Mononuclear cell (primary cell): ENCODE results near the gene ADGRF1. TPM values are rescaled to one million over a fixed set of nuclear protein-coding genes. Genes with fewer than 3 reads are reported as not detected.

Source experiments
- H3K27me3 ChIP-seq: 2 replicates; pipeline ENCODE4 v1.6.0; 2011; ENCODE audit warnings: low read length, control low read depth; ENCODE audit not compliant: insufficient read depth
- H3K4me1 ChIP-seq: 2 replicates; pipeline ENCODE4 v1.5.1; 2011; ENCODE audit warnings: mild to moderate bottlenecking, low read length, control low read depth; ENCODE audit not compliant: insufficient read depth
- H3K4me3 ChIP-seq: 2 replicates; pipeline ENCODE4 v1.5.1; 2011; ENCODE audit warnings: mild to moderate bottlenecking, low read length, moderate library complexity
- H3K9me3 ChIP-seq: 2 replicates; pipeline ENCODE4 v1.5.1; 2011; ENCODE audit warnings: low read depth, mild to moderate bottlenecking, control low read depth, low read length
- total RNA-seq: library from RNA; depleted of rRNA; stranded (reverse); fragments of >200 nt; gene quantifications from one replicate; pipeline ENCODE4 v1.2.3, GENCODE V29; 2012

The ADGRF1 gene
- total RNA-seq, 1 donor, result 0.10 TPM

DNA sequence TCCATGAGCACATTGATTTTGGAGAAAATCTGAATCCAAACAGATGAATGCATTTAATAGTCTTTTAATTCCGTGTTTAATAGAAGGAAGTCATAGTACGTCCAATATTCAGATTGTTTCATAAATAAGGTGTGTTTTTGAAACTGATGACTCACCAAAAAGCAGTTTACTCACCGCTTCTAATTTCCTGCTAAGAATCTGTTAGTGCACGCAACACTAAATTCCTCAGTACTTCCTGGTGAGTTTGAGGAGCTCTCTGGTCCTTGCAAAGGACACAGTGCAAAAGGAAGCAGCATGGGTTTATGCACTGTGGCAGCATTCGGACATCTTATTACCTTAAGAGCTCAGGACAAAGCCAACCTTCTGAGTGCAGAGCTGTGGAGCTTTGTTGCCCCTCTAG lies 2.3 kb upstream of the ADGRF1 start:
- H3K4me3 ChIP-seq, result no peak overlapping the region
- H3K27me3 ChIP-seq, result no peaks in the 10 kb centered on the region
- H3K9me3 ChIP-seq, result no peaks in the 10 kb centered on the region
- H3K4me1 ChIP-seq, result peaks cover 3% of the 10 kb centered on the region

DNA sequence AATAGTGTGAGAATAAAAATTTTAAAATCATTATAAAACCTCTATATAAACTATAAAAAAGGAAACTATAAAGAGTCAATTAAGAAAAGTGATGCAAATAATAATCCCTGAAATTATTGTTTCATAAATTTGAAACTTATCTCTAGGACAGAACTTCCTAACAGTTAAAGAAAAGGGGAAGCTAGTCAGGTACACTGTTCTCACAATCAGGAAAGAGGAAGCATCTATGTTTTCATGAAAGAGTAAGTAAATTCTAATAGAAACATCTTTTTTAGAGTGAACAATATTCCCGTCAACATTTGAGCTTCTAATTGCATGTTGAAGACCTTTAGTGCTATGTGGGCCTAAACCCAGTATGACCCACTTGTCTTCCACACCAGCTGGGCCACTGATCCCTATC lies 1.2 kb upstream of the ADGRF1 start:
- peaks cover 3% of the 10 kb centered on the region for H3K4me1 ChIP-seq
- no peaks in the 10 kb centered on the region for H3K9me3 ChIP-seq
- H3K27me3 ChIP-seq, result no peaks in the 10 kb centered on the region
- H3K4me3 ChIP-seq, result no peak overlapping the region

- peaks cover 3% of the 10 kb centered on the region for H3K4me1 ChIP-seq
- H3K9me3 ChIP-seq, result no peaks in the 10 kb centered on the region
- no peaks in the 10 kb centered on the region for H3K27me3 ChIP-seq
- no peak overlapping the region for H3K4me3 ChIP-seq
These were observed 391 bp downstream of the ADGRF1 start for GRCh38 chr6:47041741-47042140.

- Histone ChIP-seq H3K4me1 (no peaks in the 10 kb centered on the region), H3K9me3 (no peaks in the 10 kb centered on the region), H3K27me3 (peaks cover 8% of the 10 kb centered on the region), H3K4me3 (no peak overlapping the region)
These were observed 7.2 kb downstream of the ADGRF1 start for GRCh38 chr6:47034926-47035325.

DNA sequence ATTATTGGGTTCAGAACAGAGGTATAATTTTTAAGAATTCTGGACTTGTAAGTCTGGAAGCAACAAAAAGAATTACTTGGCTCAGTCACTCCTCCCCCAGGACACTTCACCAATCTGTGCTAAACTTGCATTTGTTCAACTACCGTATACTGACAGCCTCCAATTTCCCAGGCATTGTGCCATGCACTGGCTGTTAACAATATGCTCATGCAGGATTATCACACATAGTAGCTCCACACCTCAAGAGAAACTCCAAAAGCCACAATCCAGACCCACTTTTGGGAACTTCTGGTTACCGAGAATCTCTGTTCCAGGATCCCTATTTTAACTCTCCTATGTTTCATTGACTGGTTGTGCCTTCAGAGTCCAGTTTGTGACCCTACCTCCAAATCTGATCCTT lies 7.7 kb downstream of the ADGRF1 start:
- Histone ChIP-seq H3K9me3 (no peaks in the 10 kb centered on the region), H3K27me3 (peaks cover 8% of the 10 kb centered on the region), H3K4me1 (no peaks in the 10 kb centered on the region), H3K4me3 (no peak overlapping the region)

- no peaks in the 10 kb centered on the region for H3K9me3 ChIP-seq
- H3K4me3 ChIP-seq, result no peak overlapping the region
- no peaks in the 10 kb centered on the region for H3K4me1 ChIP-seq
- H3K27me3 ChIP-seq, result peaks cover 8% of the 10 kb centered on the region
These were observed 9.0 kb downstream of the ADGRF1 start for GRCh38 chr6:47032974-47033765.

DNA sequence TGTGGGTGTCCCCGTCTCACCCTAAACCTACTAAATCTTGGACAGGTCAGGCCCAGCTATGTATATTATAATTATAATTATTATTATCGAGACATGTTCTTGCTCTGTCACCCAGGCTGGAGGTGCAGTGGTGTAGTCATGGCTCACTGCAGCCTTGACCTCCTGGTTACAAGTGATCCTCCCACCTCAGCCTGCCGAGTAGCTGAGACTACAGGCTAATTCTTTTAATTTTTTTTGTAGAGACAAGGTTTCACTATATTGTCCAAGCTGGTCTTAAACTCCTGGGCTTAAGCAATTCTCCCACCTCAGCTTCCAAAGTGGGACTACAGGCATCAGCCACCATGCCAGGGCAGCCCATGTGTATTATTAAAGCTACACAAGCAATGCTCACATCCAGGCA lies 10.5 kb downstream of the ADGRF1 start:
- H3K9me3 ChIP-seq, result no peaks in the 10 kb centered on the region
- H3K4me3 ChIP-seq, result no peak overlapping the region
- peaks cover 8% of the 10 kb centered on the region for H3K27me3 ChIP-seq
- no peaks in the 10 kb centered on the region for H3K4me1 ChIP-seq

- Histone ChIP-seq H3K4me1 (no peaks in the 10 kb centered on the region), H3K27me3 (peaks cover 7% of the 10 kb centered on the region), H3K4me3 (no peak overlapping the region), H3K9me3 (no peaks in the 10 kb centered on the region)
These were observed 12.1 kb downstream of the ADGRF1 start for GRCh38 chr6:47029865-47030561.

- H3K4me3 ChIP-seq, result no peak overlapping the region
- H3K27me3 ChIP-seq, result no peaks in the 10 kb centered on the region
- no peaks in the 10 kb centered on the region for H3K9me3 ChIP-seq
- no peaks in the 10 kb centered on the region for H3K4me1 ChIP-seq
These were observed 13.2 kb downstream of the ADGRF1 start for GRCh38 chr6:47028835-47029360.

DNA sequence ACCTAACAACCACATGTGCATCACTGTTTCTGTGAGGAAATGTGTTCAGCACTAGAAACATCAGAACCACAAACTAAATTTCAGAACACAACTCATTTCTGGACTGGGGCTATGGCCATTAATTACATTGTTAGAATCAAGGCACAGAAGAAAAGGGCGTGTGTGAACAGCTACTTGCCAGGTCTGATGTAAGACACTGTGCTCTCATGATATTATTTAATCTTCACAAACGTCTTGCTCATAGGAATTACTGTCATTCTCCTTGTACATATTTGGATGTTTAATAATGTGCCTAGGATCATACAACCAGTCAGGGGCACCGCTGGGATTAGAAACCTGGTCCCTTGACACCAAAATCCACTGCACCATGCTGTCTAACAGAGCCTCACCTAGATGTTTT lies 14.8 kb downstream of the ADGRF1 start:
- H3K4me3 ChIP-seq, result no peak overlapping the region
- no peaks in the 10 kb centered on the region for H3K27me3 ChIP-seq
- H3K9me3 ChIP-seq, result no peaks in the 10 kb centered on the region
- no peaks in the 10 kb centered on the region for H3K4me1 ChIP-seq

DNA sequence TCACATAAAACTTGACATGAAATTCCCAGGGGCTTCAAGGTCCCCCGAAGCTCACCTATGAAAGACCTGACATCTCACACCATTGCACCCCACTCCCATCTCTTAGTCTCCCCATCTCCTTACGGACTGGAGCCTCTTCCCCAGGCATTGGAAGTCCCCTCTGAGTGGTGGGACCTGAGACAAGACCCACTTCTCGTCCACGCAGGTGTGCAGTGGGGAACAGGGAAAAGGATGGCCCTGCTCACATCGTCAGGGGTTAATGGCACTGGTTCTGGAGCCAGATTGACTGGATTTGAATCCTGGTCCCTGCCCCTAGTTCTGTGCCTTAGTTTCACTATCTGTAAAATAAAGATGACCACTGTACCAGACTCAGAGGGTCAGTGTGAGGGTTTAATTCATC lies 15.5 kb downstream of the ADGRF1 start:
- no peaks in the 10 kb centered on the region for H3K9me3 ChIP-seq
- H3K4me1 ChIP-seq, result no peaks in the 10 kb centered on the region
- H3K27me3 ChIP-seq, result no peaks in the 10 kb centered on the region
- no peak overlapping the region for H3K4me3 ChIP-seq

GRCh38 chr6:47023573-47023972 lies 18.6 kb downstream of the ADGRF1 start:
- no peaks in the 10 kb centered on the region for H3K9me3 ChIP-seq
- no peak overlapping the region for H3K4me3 ChIP-seq
- no peaks in the 10 kb centered on the region for H3K27me3 ChIP-seq
- H3K4me1 ChIP-seq, result no peaks in the 10 kb centered on the region

DNA sequence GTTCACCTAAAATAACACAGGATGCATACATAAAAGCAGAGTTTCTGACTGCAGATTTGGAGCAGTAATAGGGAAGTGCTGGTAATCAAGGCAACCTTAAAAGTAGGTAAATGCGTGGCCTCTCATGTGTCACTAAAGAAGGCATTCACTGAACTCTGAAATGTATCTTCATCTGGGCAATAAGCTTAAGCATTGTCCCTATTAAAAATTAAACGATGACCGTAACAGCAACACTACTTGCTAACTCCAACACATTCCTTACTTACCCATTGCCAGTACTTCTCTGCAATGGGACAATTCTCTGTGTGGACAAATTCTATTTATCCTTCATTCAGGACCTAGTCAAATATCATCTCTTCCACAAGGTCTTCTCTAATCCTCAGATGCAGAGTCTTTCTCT lies 19.9 kb downstream of the ADGRF1 start:
- no peaks in the 10 kb centered on the region for H3K4me1 ChIP-seq
- H3K9me3 ChIP-seq, result no peaks in the 10 kb centered on the region
- H3K27me3 ChIP-seq, result no peaks in the 10 kb centered on the region
- H3K4me3 ChIP-seq, result no peak overlapping the region

DNA sequence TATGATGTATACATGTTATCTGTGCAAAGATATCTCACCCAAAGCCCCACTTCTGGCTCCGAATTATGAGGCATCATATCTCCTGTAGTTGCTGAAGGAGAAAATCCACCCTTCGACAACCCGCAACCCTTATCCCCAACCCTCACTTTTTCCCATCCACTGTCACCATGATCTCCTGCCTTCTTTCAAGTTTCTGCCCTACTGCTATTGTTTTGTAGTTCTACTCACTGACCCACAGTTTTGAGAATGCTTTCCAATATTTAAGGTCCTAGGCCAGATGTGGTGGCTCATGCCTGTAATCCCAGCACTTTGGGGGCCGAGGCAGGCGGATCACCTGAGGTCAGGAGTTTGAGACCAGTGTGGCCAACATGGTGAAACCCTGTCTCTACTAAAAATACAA lies 22.2 kb downstream of the ADGRF1 start:
- H3K9me3 ChIP-seq, result no peaks in the 10 kb centered on the region
- no peaks in the 10 kb centered on the region for H3K27me3 ChIP-seq
- H3K4me3 ChIP-seq, result no peak overlapping the region
- no peaks in the 10 kb centered on the region for H3K4me1 ChIP-seq

- Histone ChIP-seq H3K9me3 (no peaks in the 10 kb centered on the region), H3K4me3 (no peak overlapping the region), H3K4me1 (no peaks in the 10 kb centered on the region), H3K27me3 (no peaks in the 10 kb centered on the region)
These were observed 25.2 kb downstream of the ADGRF1 start for GRCh38 chr6:47016909-47017308.

GRCh38 chr6:47016261-47016660 lies 25.9 kb downstream of the ADGRF1 start:
- Histone ChIP-seq H3K9me3 (no peaks in the 10 kb centered on the region), H3K4me3 (no peak overlapping the region), H3K27me3 (no peaks in the 10 kb centered on the region), H3K4me1 (no peaks in the 10 kb centered on the region)
